Measurements from ENCODE around the gene ZNF670. TPM values are rescaled to one million over a fixed set of nuclear protein-coding genes. Genes with fewer than 3 reads are reported as not detected.

Gene ZNF670
- total RNA-seq, 1 donor from 2014 or later: 13.0 TPM

- TF ChIP-seq, protein P1, sequence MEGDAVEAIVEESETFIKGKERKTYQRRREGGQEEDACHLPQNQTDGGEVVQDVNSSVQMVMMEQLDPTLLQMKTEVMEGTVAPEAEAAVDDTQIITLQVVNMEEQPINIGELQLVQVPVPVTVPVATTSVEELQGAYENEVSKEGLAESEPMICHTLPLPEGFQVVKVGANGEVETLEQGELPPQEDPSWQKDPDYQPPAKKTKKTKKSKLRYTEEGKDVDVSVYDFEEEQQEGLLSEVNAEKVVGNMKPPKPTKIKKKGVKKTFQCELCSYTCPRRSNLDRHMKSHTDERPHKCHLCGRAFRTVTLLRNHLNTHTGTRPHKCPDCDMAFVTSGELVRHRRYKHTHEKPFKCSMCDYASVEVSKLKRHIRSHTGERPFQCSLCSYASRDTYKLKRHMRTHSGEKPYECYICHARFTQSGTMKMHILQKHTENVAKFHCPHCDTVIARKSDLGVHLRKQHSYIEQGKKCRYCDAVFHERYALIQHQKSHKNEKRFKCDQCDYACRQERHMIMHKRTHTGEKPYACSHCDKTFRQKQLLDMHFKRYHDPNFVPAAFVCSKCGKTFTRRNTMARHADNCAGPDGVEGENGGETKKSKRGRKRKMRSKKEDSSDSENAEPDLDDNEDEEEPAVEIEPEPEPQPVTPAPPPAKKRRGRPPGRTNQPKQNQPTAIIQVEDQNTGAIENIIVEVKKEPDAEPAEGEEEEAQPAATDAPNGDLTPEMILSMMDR (IDR thresholded peaks at IDR 0.05; ENCODE audit: unreplicated experiment): no peak
- H3K36me3 Mint-ChIP-seq (ENCODE audit: insufficient read depth): peaks cover 4% of the 10 kb centered on the region
- peak overlapping the region; percentile 77 for H3K4me3 Mint-ChIP-seq (ENCODE audit: low read depth)
- H3K4me1 Mint-ChIP-seq (ENCODE audit: low read depth): peaks cover 13% of the 10 kb centered on the region
- DNase-seq (ENCODE audit: low spot score, unreplicated experiment): no peak
- no peaks in the 10 kb centered on the region for H3K9me3 Mint-ChIP-seq (ENCODE audit: low read depth)
- H3K27me3 Mint-ChIP-seq: no peaks in the 10 kb centered on the region
- H3K27ac Mint-ChIP-seq: peak overlapping the region; percentile 95
Observed at GRCh38 chr1:247110627-247111258, 32.1 kb upstream of the ZNF670 start.

GRCh38 chr1:247107694-247108093 lies 29.1 kb upstream of the ZNF670 start:
- H3K36me3 Mint-ChIP-seq (ENCODE audit: insufficient read depth): peaks cover 13% of the 10 kb centered on the region
- TF ChIP-seq, protein P1 (IDR thresholded peaks at IDR 0.05; ENCODE audit: unreplicated experiment): no peak
- no peaks in the 10 kb centered on the region for H3K27me3 Mint-ChIP-seq
- peaks cover 3% of the 10 kb centered on the region for H3K9me3 Mint-ChIP-seq (ENCODE audit: low read depth)
- H3K27ac Mint-ChIP-seq: no peak overlapping the region
- H3K4me3 Mint-ChIP-seq (ENCODE audit: low read depth): no peak overlapping the region
- peaks cover 22% of the 10 kb centered on the region for H3K4me1 Mint-ChIP-seq (ENCODE audit: low read depth)
- DNase-seq (ENCODE audit: low spot score, unreplicated experiment): no peak

GRCh38 chr1:247105966-247106365 lies 27.4 kb upstream of the ZNF670 start:
- H3K27me3 Mint-ChIP-seq: no peaks in the 10 kb centered on the region
- peak overlapping the region; percentile 91 for H3K27ac Mint-ChIP-seq
- no peak for DNase-seq (ENCODE audit: low spot score, unreplicated experiment)
- peaks cover 29% of the 10 kb centered on the region for H3K36me3 Mint-ChIP-seq (ENCODE audit: insufficient read depth)
- peak overlapping the region; percentile 29 for H3K4me3 Mint-ChIP-seq (ENCODE audit: low read depth)
- H3K4me1 Mint-ChIP-seq (ENCODE audit: low read depth): peaks cover 20% of the 10 kb centered on the region
- peaks cover 15% of the 10 kb centered on the region for H3K9me3 Mint-ChIP-seq (ENCODE audit: low read depth)
- TF ChIP-seq, protein P1 (IDR thresholded peaks at IDR 0.05; ENCODE audit: unreplicated experiment): no peak

GRCh38 chr1:247104965-247105364 lies 26.4 kb upstream of the ZNF670 start:
- H3K27ac Mint-ChIP-seq: peak overlapping the region; percentile 91
- H3K4me3 Mint-ChIP-seq (ENCODE audit: low read depth): peak overlapping the region; percentile 60
- no peaks in the 10 kb centered on the region for H3K27me3 Mint-ChIP-seq
- TF ChIP-seq, protein P1 (IDR thresholded peaks at IDR 0.05; ENCODE audit: unreplicated experiment): no peak
- peaks cover 39% of the 10 kb centered on the region for H3K36me3 Mint-ChIP-seq (ENCODE audit: insufficient read depth)
- peaks cover 23% of the 10 kb centered on the region for H3K9me3 Mint-ChIP-seq (ENCODE audit: low read depth)
- H3K4me1 Mint-ChIP-seq (ENCODE audit: low read depth): peaks cover 18% of the 10 kb centered on the region
- DNase-seq (ENCODE audit: low spot score, unreplicated experiment): no peak

DNA sequence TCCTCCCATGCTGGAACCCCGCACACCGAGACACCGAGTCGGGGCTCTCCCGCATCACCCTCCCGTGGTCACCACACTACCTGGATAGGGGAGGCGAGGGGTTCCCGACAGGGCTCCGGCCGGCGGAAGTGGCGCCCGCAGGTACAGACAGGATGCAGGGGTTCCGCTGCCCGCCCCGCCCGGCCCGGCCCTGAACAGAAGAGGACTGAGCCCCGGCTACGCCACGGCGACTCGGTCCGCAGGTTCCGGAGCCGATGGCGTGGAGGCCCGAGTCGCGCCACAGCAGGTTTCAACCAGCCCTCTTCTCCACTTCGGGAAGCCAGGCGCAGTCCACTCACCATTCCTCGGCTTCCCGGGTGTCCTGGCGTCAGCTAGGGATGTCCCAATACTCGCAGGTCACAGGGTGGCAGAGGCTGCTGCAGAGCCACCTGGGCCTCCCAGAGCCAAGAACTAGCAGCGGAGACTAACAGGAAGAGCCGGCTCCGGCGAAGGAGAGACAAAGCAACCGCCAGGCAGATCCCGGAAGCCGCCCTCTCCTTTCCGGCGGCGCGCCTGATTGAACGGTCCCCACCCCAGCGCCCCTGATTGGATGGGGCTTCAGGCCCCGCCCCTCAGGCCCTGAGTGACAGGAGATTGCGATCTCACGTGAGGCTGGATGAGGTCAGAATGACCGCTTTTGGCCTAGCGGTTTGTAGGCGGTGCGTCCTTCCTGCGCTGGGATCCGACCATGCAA lies 25.4 kb upstream of the ZNF670 start, which contains the start of gene ZNF669:
ZNF669 (minus strand) TSS at position 498 of the 733 bp plus-strand sequence; CDS start at position 341, 157 bp downstream.
- H3K27ac Mint-ChIP-seq: peak within 1 kb of the TSS; percentile 99
- DNase-seq (ENCODE audit: low spot score, unreplicated experiment): peak; percentile 93
- TF ChIP-seq, protein P1 (IDR thresholded peaks at IDR 0.05; ENCODE audit: unreplicated experiment): no peak
- peaks cover 18% of the 10 kb centered on the region for H3K4me1 Mint-ChIP-seq (ENCODE audit: low read depth)
- H3K9me3 Mint-ChIP-seq (ENCODE audit: low read depth): peaks cover 23% of the 10 kb centered on the region
- H3K36me3 Mint-ChIP-seq (ENCODE audit: insufficient read depth): peaks cover 44% of the 10 kb centered on the region
- no peaks in the 10 kb centered on the region for H3K27me3 Mint-ChIP-seq
- H3K4me3 Mint-ChIP-seq (ENCODE audit: low read depth): peak within 1 kb of the TSS; percentile 93

Measured in progenitor cell of endocrine pancreas (in vitro differentiated cells).